Keratinocyte (primary cell): ENCODE results near the gene HNF4A.

Experiments
- EZH2 ChIP-seq: IDR thresholded peaks from one replicate; pipeline ENCODE4 v1.6.1; 2012; ENCODE audit warnings: inconsistent platforms, mild to moderate bottlenecking, low read length, moderate library complexity
- TF ChIP-seq, protein P1 (sequence below), 3 experiments: IDR thresholded peaks in 1 of 3; conservative IDR thresholded peaks in 1 of 3; optimal IDR thresholded peaks in 1 of 3; 2 replicates in 2 of 3; 3 replicates in 1 of 3; pipeline versions ENCODE3 to v1.5.1; 2011; ENCODE audit warnings: low read length in 3 of 3, mild to moderate bottlenecking in 3 of 3, moderate library complexity in 2 of 3, control low read depth in 1 of 3, inconsistent platforms in 1 of 3; ENCODE audit not compliant: insufficient read depth in 2 of 3; ENCODE audit errors: extremely low read depth in 1 of 3

DNA sequence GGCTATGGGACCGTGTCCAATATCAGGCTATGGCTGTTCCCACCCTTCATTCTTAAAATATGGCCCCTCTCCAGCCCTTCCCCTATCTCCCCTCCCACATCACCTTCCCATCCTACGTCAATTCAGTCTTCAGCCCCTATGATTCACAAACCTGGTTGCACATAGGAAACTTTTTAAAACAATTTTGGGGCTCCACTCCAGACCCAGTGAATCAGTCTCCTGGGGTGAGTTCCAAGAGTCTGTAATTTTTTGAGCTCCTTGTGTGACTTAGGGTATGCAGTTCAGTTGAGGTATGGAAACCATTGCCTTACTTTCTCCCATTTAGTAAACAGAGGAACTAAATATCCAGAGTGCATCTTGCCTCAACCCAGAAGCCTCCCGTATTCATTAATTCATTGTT is 5.5 kb downstream of the HNF4A start:
- TF ChIP-seq, protein P1, sequence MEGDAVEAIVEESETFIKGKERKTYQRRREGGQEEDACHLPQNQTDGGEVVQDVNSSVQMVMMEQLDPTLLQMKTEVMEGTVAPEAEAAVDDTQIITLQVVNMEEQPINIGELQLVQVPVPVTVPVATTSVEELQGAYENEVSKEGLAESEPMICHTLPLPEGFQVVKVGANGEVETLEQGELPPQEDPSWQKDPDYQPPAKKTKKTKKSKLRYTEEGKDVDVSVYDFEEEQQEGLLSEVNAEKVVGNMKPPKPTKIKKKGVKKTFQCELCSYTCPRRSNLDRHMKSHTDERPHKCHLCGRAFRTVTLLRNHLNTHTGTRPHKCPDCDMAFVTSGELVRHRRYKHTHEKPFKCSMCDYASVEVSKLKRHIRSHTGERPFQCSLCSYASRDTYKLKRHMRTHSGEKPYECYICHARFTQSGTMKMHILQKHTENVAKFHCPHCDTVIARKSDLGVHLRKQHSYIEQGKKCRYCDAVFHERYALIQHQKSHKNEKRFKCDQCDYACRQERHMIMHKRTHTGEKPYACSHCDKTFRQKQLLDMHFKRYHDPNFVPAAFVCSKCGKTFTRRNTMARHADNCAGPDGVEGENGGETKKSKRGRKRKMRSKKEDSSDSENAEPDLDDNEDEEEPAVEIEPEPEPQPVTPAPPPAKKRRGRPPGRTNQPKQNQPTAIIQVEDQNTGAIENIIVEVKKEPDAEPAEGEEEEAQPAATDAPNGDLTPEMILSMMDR (optimal IDR thresholded peaks at IDR 0.05 in 1 of 3, IDR thresholded peaks at IDR 0.05 in 1 of 3, conservative IDR thresholded peaks at IDR 0.05 in 1 of 3; ENCODE audit: extremely low read depth in 1 of 3, insufficient read depth in 2 of 3, low read length in 3 of 3), result no peak
- no peak for TF ChIP-seq EZH2
